ENCODE data around the gene DIRAS1. TPM values are rescaled to one million over a fixed set of nuclear protein-coding genes. Genes with fewer than 3 reads are reported as not detected.

Gene DIRAS1
- total RNA-seq, 1 donor from 2014 or later = 47.1 TPM

- TF ChIP-seq CTCF (IDR thresholded peaks at IDR 0.05; ENCODE audit: partially characterized antibody, unreplicated experiment) = no peak
- peaks cover 10% of the 10 kb centered on the region for H3K4me1 Mint-ChIP-seq (ENCODE audit: low read depth, unreplicated experiment)
- no peaks in the 10 kb centered on the region for H3K36me3 Mint-ChIP-seq (ENCODE audit: unreplicated experiment)
- no peak overlapping the region for H3K27ac Mint-ChIP-seq (ENCODE audit: unreplicated experiment)
- H3K27me3 Mint-ChIP-seq (ENCODE audit: unreplicated experiment) = peaks cover 4% of the 10 kb centered on the region
- no peak for DNase-seq
- H3K9me3 Mint-ChIP-seq (ENCODE audit: unreplicated experiment) = peaks cover 4% of the 10 kb centered on the region
- no peak overlapping the region for H3K4me3 Mint-ChIP-seq (ENCODE audit: unreplicated experiment)
These were observed 10.2 kb upstream of the DIRAS1 start for GRCh38 chr19:2731181-2731995.

- Mint-ChIP-seq H3K27me3 (ENCODE audit: unreplicated experiment) (peaks cover 4% of the 10 kb centered on the region), H3K4me1 (ENCODE audit: low read depth, unreplicated experiment) (peaks cover 10% of the 10 kb centered on the region), H3K4me3 (ENCODE audit: unreplicated experiment) (no peak overlapping the region), H3K9me3 (ENCODE audit: unreplicated experiment) (peaks cover 4% of the 10 kb centered on the region), H3K27ac (ENCODE audit: unreplicated experiment) (no peak overlapping the region), H3K36me3 (ENCODE audit: unreplicated experiment) (no peaks in the 10 kb centered on the region)
- no peak for TF ChIP-seq CTCF (IDR thresholded peaks at IDR 0.05; ENCODE audit: partially characterized antibody, unreplicated experiment)
- DNase-seq = no peak
These were observed 9.0 kb upstream of the DIRAS1 start for GRCh38 chr19:2729943-2730818.

GRCh38 chr19:2728783-2729387, 7.7 kb upstream of the DIRAS1 start:
- Mint-ChIP-seq H3K36me3 (ENCODE audit: unreplicated experiment) (no peaks in the 10 kb centered on the region), H3K9me3 (ENCODE audit: unreplicated experiment) (peaks cover 4% of the 10 kb centered on the region), H3K4me1 (ENCODE audit: low read depth, unreplicated experiment) (peaks cover 7% of the 10 kb centered on the region), H3K27me3 (ENCODE audit: unreplicated experiment) (peaks cover 4% of the 10 kb centered on the region), H3K27ac (ENCODE audit: unreplicated experiment) (no peak overlapping the region), H3K4me3 (ENCODE audit: unreplicated experiment) (no peak overlapping the region)
- no peak for TF ChIP-seq CTCF (IDR thresholded peaks at IDR 0.05; ENCODE audit: partially characterized antibody, unreplicated experiment)
- DNase-seq = no peak

GRCh38 chr19:2727640-2727944, 6.4 kb upstream of the DIRAS1 start:
- H3K4me1 Mint-ChIP-seq (ENCODE audit: low read depth, unreplicated experiment) = peaks cover 6% of the 10 kb centered on the region
- TF ChIP-seq CTCF (IDR thresholded peaks at IDR 0.05; ENCODE audit: partially characterized antibody, unreplicated experiment) = no peak
- H3K36me3 Mint-ChIP-seq (ENCODE audit: unreplicated experiment) = no peaks in the 10 kb centered on the region
- no peak for DNase-seq
- peaks cover 4% of the 10 kb centered on the region for H3K9me3 Mint-ChIP-seq (ENCODE audit: unreplicated experiment)
- no peak overlapping the region for H3K27ac Mint-ChIP-seq (ENCODE audit: unreplicated experiment)
- H3K27me3 Mint-ChIP-seq (ENCODE audit: unreplicated experiment) = peaks cover 3% of the 10 kb centered on the region
- H3K4me3 Mint-ChIP-seq (ENCODE audit: unreplicated experiment) = no peak overlapping the region
